ENCODE results near the gene GABARAPL1.
A peak's percentile ranks its signal among the peaks of the same experiment; 100 is the strongest.
"Not testable (repeated sequence)": the region's sequence is repeated elsewhere in the genome, so short reads cannot be mapped to it uniquely, and the experiment has no call there.

The GABARAPL1 gene

GRCh38 chr12:10212739-10213131 is at the start of gene GABARAPL1:
Gene GABARAPL1 (plus strand): TSS chr12:10212877. CDS start chr12:10213130, 253 bp downstream.
- peak; percentile 53 to 56 for DNase-seq (ENCODE audit: extremely low read depth in 1 of 2, low read depth in 1 of 2)

DNA sequence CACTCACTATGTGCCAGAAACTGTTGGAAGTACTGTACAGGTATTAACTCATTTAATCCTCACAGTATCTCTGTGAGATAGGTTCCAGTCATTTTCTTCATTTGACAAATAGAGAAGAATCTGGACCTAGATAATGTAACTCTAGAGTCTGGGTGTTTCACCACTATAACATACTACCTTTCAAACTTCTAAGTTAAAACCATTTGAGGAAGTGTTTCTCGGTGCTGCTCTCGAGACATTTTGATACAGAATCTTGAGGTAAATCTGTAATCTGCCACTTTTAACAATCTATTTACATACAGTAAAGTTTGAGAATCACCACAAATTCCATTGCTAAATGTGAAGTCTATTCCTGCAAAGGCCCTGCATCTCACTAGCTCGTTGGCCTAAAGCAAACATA is 49.6 kb upstream of the GABARAPL1 start:
- no peak for DNase-seq (ENCODE audit: extremely low read depth in 1 of 2, low read depth in 1 of 2)

DNA sequence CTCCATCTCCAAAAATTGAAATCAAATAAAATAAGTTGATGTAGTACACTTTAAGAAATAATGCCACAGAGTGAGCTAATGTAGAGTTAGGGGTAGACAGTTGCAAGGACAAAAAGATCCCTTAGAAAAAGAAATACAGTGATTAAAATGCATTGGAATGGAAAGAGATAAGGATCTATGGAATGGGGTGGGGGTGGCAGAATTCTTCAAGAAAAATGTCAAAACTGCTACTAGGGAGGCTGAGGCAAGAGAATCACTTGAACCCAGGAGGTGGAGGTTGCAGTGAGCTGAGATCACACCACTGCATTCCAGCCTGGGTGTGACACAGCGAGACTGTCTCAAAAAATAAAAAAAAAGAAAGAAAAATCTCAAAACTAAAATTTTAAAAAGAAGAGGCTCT is 47.3 kb upstream of the GABARAPL1 start:
- no peak for DNase-seq (ENCODE audit: extremely low read depth in 1 of 2, low read depth in 1 of 2)

GRCh38 chr12:10167599-10167998 is 45.1 kb upstream of the GABARAPL1 start:
- no peak for DNase-seq (ENCODE audit: extremely low read depth in 1 of 2, low read depth in 1 of 2)

- no peak for DNase-seq (ENCODE audit: extremely low read depth in 1 of 2, low read depth in 1 of 2)
These were observed 43.6 kb upstream of the GABARAPL1 start for GRCh38 chr12:10169104-10169503.

GRCh38 chr12:10170216-10170615 is 42.5 kb upstream of the GABARAPL1 start:
- DNase-seq (ENCODE audit: extremely low read depth in 1 of 2, low read depth in 1 of 2): no peak

DNA sequence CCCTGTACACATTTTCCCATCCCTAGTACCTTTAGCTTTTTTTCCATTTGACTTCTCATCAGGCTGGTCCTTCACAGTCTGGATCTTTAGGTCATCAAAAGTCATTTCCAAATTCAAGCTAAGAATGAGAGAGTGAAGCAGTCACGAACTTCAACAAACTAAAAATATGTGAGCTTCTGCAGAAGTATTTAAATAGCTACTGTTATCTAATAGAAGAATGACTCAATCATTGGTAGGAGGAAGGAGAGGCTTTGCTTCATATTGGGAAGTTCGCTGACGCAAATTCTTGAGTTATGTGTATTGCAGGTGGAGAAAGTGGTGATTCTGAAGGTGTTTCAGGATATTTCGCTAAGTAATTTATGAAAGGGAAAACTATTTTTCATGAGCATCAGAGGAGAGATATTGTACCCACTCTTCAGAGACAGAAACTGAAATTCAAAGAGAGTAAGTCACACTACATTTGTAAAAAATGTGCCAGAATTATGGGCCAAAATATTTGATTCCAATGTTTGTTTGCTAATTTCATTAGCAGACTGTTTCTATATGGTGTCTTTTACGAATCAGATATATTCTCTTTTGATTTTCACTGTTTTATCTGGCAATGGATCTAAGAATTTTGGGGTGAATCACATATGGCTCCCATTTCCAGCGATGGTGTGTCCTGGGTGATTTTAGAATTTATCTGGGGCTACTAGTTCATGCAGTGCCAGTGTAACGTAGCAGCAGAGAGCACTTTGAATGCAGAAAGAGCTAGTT is 40.5 kb upstream of the GABARAPL1 start, which contains the start of gene OLR1:
Gene OLR1, minus strand, starts transcription at position 160 of the 756 bp plus-strand sequence. Its CDS starts 55 bp downstream, at position 105.
- no peak for DNase-seq (ENCODE audit: extremely low read depth in 1 of 2, low read depth in 1 of 2)

DNA sequence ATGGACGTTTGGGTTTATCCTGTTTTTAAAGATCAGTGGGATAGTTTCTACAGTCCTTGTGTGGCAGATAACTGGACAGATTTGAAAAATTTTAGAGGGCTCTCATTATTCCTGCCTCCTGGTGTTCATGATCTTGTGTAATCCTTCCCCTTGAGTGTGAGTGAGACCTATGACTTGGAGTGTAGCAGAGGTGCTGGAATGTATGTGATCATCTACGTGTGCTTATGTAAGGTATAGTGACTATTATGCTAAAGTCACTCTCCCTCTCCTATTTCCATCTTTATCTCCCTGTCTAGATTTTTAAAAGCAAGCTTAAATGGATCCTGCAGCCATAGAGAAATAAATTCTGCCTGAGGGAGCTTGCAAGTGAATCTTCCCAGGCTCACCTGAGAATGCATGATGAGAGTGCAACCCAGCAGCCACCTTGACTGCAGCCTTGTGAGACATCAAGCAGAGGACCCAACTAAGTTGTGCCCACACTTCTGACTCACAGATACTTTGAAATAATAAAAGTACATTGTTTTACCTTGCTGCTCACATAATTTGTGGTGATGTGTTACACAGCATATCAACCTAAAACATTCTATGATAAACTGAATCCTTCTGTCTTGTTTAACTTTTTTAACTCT is 37.6 kb upstream of the GABARAPL1 start:
- DNase-seq (ENCODE audit: extremely low read depth in 1 of 2, low read depth in 1 of 2): no peak

- no peak for DNase-seq (ENCODE audit: extremely low read depth in 1 of 2, low read depth in 1 of 2)
These were observed 36.6 kb upstream of the GABARAPL1 start for GRCh38 chr12:10175846-10176636.

GRCh38 chr12:10178821-10179220 is 33.9 kb upstream of the GABARAPL1 start, which contains the start of gene TMEM52B:
Gene TMEM52B (plus strand): TSS chr12:10179032. CDS start chr12:10179575, 543 bp downstream.
- no peak for DNase-seq (ENCODE audit: extremely low read depth in 1 of 2, low read depth in 1 of 2)

GRCh38 chr12:10179776-10180181 is 32.9 kb upstream of the GABARAPL1 start:
- DNase-seq (ENCODE audit: extremely low read depth in 1 of 2, low read depth in 1 of 2): no peak

DNA sequence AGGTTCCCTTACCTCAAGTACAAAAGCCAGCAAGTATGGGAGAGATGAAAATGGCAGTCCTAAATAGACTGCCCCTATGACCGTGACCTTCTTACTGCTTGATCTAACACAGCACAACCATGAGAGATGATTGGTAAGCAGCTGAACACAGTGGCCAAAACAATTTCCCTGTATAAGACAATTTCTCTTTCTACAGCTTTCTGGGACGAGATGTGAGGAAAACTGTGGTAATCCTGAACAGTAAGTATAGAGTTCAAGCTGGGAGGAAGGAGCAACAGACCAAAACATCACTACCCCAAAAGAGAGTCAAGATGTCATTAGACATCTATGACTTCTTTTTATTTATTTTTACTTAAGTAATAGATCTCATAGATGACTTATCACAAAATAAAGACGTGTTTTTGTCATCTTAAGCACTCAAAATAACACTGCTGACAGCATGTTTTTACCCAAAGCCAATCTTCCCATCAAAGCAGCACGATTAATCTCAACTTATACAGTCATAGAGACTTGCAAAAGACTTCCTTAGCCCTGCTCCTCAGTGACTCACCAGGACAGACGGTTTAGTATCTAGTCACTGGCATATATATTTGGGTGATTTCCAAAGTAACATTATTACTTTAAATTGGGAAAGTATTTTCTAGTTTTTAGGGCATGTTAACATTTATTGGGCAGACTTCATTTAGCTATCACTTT is 30.2 kb upstream of the GABARAPL1 start:
- DNase-seq (ENCODE audit: extremely low read depth in 1 of 2, low read depth in 1 of 2): no peak

GRCh38 chr12:10184261-10184843 is 28.3 kb upstream of the GABARAPL1 start:
- DNase-seq (ENCODE audit: extremely low read depth in 1 of 2, low read depth in 1 of 2): no peak

DNA sequence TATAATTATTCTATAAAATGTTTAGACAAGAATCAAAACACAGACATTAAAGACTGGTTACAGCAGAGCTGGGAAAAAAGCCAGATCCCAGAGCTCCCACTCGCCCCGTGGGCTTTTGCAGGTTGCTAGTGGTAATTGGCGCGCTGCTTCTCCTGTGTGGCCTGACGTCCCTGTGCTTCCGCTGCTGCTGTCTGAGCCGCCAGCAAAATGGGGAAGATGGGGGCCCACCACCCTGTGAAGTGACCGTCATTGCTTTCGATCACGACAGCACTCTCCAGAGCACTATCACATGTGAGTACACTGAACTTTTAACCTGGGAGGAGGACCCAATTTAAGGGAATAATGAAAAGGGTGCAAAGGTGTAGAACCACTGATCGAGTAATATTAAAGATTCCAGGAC is 26.4 kb upstream of the GABARAPL1 start:
- DNase-seq (ENCODE audit: extremely low read depth in 1 of 2, low read depth in 1 of 2): no peak

GRCh38 chr12:10186958-10187357 is 25.7 kb upstream of the GABARAPL1 start:
- not testable (repeated sequence) for DNase-seq (ENCODE audit: extremely low read depth in 1 of 2, low read depth in 1 of 2)

DNA sequence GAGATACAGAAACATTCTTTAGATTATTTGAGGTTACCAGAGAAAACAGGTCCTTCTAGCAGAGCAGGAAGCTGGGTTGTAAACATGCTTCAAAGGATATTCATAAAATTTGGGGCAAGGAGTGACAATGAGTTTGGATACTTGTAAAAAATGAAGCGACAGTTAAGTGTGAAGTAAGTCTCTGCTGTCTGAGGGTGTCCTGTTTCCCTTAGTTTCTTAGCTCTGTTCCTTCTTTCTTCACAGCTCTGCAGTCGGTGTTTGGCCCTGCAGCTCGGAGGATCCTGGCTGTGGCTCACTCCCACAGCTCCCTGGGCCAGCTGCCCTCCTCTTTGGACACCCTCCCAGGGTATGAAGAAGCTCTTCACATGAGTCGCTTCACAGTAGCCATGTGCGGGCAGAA is 23.0 kb upstream of the GABARAPL1 start:
- DNase-seq (ENCODE audit: extremely low read depth in 1 of 2, low read depth in 1 of 2): no peak

DNA sequence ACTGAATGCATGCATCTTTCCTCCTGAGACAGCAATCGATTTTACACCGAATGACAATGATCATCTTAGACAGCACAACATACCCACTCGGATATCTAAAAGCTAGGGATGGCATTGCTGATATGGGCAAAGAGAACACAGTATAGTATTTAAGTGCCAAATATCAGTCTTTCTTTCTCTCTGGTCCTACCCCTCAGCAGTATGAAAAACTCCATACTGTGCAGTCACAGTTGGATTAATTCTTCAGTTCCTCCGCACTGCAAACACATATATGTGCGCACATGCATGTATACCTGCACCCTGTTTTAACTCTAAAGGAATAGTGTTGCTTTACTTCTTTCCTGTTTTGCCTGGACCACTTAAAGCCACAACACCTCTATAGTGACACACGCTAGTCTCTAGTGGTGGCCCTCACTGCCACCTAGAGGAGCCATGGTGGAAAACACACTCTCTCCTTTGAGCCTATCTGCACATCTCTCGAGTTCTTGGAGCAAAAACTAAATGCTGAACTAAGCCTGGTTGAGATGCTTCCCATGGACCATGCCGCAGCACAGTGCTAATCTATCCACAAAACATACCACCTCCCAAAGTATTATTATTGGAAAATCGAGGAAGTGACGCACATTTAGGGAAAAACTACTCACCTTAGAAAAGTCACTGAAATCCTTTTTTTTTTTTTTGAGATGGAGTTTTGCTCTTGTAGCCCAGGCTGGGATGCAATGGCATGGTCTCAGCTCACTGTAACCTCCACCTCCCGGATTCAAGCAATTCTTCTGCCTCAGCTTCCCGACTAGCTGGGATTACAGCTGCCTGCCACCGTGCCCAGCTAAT is 21.9 kb upstream of the GABARAPL1 start:
- peak in 1 of 2 donors; percentile 19 for DNase-seq (ENCODE audit: extremely low read depth in 1 of 2, low read depth in 1 of 2)

- no peak for DNase-seq (ENCODE audit: extremely low read depth in 1 of 2, low read depth in 1 of 2)
These were observed 20.8 kb upstream of the GABARAPL1 start for GRCh38 chr12:10191865-10192264.

DNA sequence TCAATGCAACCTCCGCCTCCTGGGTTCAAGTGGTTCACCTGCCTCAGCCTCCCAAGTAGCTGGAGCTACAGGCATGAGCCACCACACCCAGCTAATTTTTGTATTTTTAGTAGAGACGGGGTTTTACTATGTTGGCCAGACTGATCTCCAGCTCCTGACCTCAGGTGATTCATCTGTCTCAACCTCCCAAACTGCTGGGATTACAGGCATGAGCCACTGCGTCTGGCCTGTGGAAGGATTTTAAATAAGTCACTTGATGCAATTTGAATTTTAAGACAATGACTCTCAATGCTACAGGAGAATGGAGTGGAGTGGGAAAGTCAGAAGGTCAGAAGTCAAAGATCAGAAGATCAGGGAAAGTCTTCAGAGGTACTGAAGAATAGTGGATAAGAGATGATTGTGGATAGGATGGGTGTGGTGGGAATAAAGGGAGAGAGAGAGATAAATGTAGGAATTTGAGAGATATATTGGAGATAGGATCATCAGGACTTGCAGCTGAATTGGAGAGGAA is 18.5 kb upstream of the GABARAPL1 start:
- DNase-seq (ENCODE audit: extremely low read depth in 1 of 2, low read depth in 1 of 2): no peak

All from stimulated activated CD8-positive, alpha-beta memory T cell treated with anti-CD3 and anti-CD28 coated beads, Interleukin-7, amount 100 ng/mL, for 48 hours (primary cell).